ENCODE results near the gene TSC22D2. TPM values are rescaled to one million over a fixed set of nuclear protein-coding genes. Genes with fewer than 3 reads are reported as not detected.

The TSC22D2 gene
- total RNA-seq, 4 donors from 2014 or later: 13.0 to 60.4 (median 16.7) TPM

GRCh38 chr3:150462108-150462507 is 54.0 kb downstream of the TSC22D2 start:
- TF ChIP-seq, protein P1, sequence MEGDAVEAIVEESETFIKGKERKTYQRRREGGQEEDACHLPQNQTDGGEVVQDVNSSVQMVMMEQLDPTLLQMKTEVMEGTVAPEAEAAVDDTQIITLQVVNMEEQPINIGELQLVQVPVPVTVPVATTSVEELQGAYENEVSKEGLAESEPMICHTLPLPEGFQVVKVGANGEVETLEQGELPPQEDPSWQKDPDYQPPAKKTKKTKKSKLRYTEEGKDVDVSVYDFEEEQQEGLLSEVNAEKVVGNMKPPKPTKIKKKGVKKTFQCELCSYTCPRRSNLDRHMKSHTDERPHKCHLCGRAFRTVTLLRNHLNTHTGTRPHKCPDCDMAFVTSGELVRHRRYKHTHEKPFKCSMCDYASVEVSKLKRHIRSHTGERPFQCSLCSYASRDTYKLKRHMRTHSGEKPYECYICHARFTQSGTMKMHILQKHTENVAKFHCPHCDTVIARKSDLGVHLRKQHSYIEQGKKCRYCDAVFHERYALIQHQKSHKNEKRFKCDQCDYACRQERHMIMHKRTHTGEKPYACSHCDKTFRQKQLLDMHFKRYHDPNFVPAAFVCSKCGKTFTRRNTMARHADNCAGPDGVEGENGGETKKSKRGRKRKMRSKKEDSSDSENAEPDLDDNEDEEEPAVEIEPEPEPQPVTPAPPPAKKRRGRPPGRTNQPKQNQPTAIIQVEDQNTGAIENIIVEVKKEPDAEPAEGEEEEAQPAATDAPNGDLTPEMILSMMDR (IDR thresholded peaks at IDR 0.05): no peak
- no peak for TF ChIP-seq POLR2A (IDR thresholded peaks at IDR 0.05)

DNA sequence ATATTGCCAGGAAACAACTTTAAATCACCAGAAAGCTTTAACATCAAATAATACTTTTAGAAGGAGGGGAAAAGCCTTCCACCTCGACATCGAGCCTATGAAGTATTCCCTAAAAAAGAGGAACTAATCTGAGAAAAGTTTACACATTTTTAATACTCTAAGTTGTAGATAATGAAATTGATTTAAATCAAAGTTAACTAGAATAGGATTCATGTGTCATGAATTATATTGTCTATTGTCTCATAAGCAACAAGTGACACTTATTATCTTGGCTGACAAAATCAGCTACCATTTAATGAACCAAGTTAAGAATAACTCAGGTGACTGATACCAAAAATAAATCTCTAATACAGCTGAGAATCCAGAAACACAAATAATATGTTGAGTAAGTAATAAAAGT is 56.6 kb downstream of the TSC22D2 start:
- intact Hi-C loops (cut with DNase I; ENCODE audit: low total_unique reads): loop anchor here (5.0 kb wide), 1 partner anchor 37 kb away; no protein-coding TSS in a partner anchor
- H3K4me3 ChIP-seq (ENCODE audit: low read depth, poor library complexity, severe bottlenecking): no peak overlapping the region
- TF ChIP-seq, protein P1 (IDR thresholded peaks at IDR 0.05): no peak
- no peak for TF ChIP-seq POLR2A (IDR thresholded peaks at IDR 0.05)
- 93 to 94% methylated on average over 2 of the region's 2 CpGs for WGBS, 2 donors
- DNase-seq (ENCODE audit: low spot score in 2 of 2): no peak

More at GRCh38 chr3:150462108-150462507, 54.0 kb downstream of the TSC22D2 start:
- no peak overlapping the region for H3K4me3 ChIP-seq (ENCODE audit: low read depth, poor library complexity, severe bottlenecking)
- intact Hi-C loops (cut with DNase I; ENCODE audit: low total_unique reads): loop anchor here (5.0 kb wide), 1 partner anchor 35 kb away; no protein-coding TSS in a partner anchor
- no peak for DNase-seq (ENCODE audit: low spot score in 2 of 2)
- 90 to 98% methylated on average over 1 of the region's 1 CpG for WGBS, 2 donors

- no peak overlapping the region for H3K4me3 ChIP-seq (ENCODE audit: low read depth, poor library complexity, severe bottlenecking)
- intact Hi-C loops (cut with DNase I; ENCODE audit: low total_unique reads): no loop called here
- TF ChIP-seq, protein P1 (IDR thresholded peaks at IDR 0.05): no peak
- TF ChIP-seq POLR2A (IDR thresholded peaks at IDR 0.05): no peak
- no peak for DNase-seq (ENCODE audit: low spot score in 2 of 2)
- 93 to 95% methylated on average over 1 of the region's 1 CpG for WGBS, 2 donors
These were observed 59.3 kb downstream of the TSC22D2 start for GRCh38 chr3:150467381-150467780.

DNA sequence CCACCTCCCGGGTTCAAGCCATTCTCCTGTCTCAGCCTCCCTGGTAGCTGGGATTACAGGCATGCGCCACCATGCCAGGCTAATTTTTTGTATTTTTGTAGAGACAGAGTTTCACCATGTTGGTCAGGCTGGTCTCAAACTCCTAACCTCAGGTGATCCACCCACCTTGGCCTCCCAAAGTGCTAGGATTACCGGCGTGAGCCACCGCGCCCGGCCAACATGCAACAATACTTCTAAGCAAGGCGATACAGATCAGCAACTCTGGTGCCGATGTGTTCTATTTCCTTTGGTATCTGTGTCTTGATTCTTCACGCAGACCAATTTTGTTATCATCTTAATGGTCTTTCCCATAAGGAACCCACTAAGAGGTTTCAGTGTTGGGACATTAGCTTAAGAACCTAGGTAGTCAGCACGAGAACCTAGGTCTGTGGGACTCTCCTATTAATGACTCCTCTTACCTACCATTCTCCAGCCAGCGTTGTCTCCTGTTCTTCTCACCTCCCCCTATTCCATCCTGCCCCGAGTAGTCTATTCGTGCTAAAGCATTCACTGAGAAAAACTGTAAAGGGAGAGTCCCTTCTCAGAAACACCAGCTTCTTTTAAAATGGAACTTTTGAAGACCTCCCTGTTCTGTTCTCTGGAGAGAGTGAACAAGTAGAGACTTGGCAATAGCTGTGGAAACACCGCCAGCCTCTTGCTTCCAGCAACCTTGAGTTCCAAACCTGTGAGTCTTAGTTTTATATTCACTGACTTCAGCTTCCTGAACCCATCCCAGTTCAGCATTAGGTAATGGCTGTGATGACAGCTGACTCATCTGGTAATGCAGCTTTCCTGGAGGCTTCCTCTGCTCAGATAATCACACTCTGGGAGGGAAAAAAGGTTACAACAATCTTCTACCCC is 61.2 kb downstream of the TSC22D2 start:
- no peak for TF ChIP-seq POLR2A (IDR thresholded peaks at IDR 0.05)
- TF ChIP-seq, protein P1 (IDR thresholded peaks at IDR 0.05): no peak
- WGBS, 2 donors: 63 to 69% methylated on average over 15 of the region's 15 CpGs
- H3K4me3 ChIP-seq (ENCODE audit: low read depth, poor library complexity, severe bottlenecking): no peak overlapping the region
- peak in 1 of 2 donors; percentile 65 for DNase-seq (ENCODE audit: low spot score in 2 of 2)
- intact Hi-C loops (cut with DNase I; ENCODE audit: low total_unique reads): no loop called here

DNA sequence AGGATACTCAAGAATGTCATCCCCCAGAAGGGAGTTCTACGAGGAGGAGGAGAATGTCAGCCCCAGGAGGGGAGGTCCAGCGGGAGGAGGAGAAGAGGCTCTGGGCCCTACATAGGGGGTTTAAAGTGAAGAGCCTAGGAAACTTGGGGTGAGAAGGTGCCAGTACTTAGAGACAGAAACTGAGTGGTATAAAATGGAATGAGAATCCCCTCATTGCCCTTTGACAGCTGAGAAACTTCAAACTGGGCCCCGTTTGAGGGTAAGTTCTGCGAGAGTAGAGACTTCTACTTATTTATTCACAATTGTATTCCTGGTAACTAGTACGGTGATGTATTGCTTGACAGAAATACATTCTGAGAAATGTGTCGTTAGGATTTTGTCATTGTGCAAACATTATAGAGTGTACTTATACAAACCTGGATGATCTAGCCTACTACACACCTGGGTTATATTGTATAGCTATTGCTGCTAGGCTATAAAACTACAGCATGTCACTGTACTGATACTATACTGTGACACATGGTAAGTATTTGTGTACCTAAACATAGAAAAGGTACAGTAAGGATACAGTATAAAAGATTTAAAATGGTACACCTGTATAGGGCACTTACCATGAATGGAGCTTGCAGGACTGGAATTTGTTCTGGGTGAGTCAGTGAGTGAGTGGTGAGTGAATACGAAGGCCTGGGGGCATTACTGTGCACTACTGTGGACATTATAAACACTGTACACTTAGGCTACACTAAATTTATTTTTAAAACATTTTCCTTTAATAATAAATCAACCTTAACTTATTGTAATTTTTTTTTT is 62.0 kb downstream of the TSC22D2 start:
- intact Hi-C loops (cut with DNase I; ENCODE audit: low total_unique reads): no loop called here
- WGBS, 2 donors: 56 to 63% methylated on average over 7 of the region's 7 CpGs
- TF ChIP-seq, protein P1 (IDR thresholded peaks at IDR 0.05): no peak
- TF ChIP-seq POLR2A (IDR thresholded peaks at IDR 0.05): no peak
- no peak overlapping the region for H3K4me3 ChIP-seq (ENCODE audit: low read depth, poor library complexity, severe bottlenecking)
- no peak for DNase-seq (ENCODE audit: low spot score in 2 of 2)
